Upper lobe of right lung (tissue), 1 donor: ENCODE data around the gene ZFYVE16. TPM values are rescaled to one million over a fixed set of nuclear protein-coding genes. Genes with fewer than 3 reads are reported as not detected.
"Not testable (repeated sequence)": the region's sequence is repeated elsewhere in the genome, so short reads cannot be mapped to it uniquely, and the experiment has no call there.

Experiments used
- ATAC-seq: fragments of 200-7000 bp; cut with Tn5 transposase; one replicate; pipeline ENCODE4 v1.9.1; 2020; ENCODE audit warnings: mild to moderate bottlenecking, moderate library complexity
- DNase-seq: peaks from one replicate; pipeline ENCODE4 v3.0.0-alpha.2; 2020
- H3K27ac ChIP-seq: fragments of 200-600 bp; one replicate; pipeline ENCODE4 v1.8.0; 2022
- H3K27me3 ChIP-seq: fragments of 200-600 bp; one replicate; pipeline ENCODE4 v1.8.0; 2022; ENCODE audit warnings: mild to moderate bottlenecking
- H3K36me3 ChIP-seq: fragments of 200-600 bp; one replicate; pipeline ENCODE4 v1.8.0; 2022
- H3K4me1 ChIP-seq: fragments of 200-600 bp; one replicate; pipeline ENCODE4 v1.8.0; 2022
- H3K4me3 ChIP-seq: fragments of 200-600 bp; one replicate; pipeline ENCODE4 v1.8.0; 2022; ENCODE audit warnings: mild to moderate bottlenecking
- H3K9me3 ChIP-seq: fragments of 200-600 bp; one replicate; pipeline ENCODE4 v1.8.0; 2022
- intact Hi-C: fragments of 100-400 bp; cut with DNase I; formaldehyde crosslinking; loops from one replicate; pipeline ENCODE4 v1.11.0; 2022
- total RNA-seq: library from RNA; stranded (reverse); fragmentation: NEBNext Ultra II Directional; extraction: Animal tissue kit (Norgen Biotek cat#: 25700); gene quantifications from one replicate; pipeline ENCODE4 v1.2.1, GENCODE V29; 2021
- TF ChIP-seq, protein P1 (sequence below): fragments of 200-600 bp; IDR thresholded peaks from one replicate; pipeline ENCODE4 v1.8.0; 2022; ENCODE audit warnings: antibody characterized with exemption
- donor health status: DM: no; HTN: yes; CAD: no; lungs with severe emphysema.

The ZFYVE16 gene
- total RNA-seq, 1 donor from 2014 or later: 60.6 TPM

DNA sequence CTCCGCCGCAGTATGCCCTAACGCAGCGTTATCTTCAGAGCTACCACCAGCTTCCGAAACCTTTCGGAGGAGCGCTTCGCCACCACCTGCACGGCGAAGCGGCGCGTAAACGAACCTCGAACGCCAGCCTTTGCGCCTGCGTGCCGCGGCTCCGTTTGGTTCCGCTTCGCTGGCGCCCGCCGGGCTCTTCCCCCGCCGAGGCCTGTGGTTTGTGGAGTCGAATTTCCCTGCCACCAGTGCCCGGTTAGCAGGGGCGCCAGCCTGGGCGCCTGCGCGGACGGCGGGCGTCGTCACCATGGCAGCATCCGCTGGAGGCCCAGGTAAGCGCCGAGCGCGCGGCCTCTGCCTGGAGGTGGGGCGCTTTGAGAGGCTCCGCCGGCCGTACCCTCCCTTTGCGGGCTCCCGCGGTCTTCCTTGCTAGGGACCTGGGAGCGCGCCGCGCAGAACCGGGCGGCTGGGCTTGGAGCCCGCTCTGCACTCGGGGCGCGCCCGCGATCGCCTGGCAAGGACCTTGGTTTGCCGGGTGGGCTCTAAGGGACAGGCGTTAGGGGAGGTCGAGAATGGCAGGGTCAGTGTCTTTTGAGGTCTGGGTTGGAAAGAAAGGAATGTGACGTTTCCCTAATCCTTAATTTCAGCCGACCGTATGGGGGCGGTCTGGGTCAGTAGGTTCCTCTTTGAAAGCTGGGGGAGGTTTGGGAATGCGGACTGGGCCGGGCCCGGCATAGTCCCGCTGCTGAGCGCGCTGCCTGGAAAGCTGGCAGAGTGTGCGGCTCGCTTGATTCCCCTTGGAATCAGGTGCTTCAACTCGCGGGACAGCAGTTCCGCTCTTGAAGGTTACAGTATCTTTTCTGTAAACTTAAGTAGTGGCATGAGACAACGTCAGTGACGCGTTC is 80.2 kb downstream of the ZFYVE16 start, which contains the start of gene FAM151B:
FAM151B (plus strand) TSS at position 272 of the 893 bp plus-strand sequence; CDS start at position 296, 24 bp downstream.
- Histone ChIP-seq H3K36me3 (no peaks in the 10 kb centered on the region), H3K4me1 (peaks cover 15% of the 10 kb centered on the region), H3K9me3 (no peaks in the 10 kb centered on the region), H3K4me3 (peak within 1 kb of the TSS; percentile 72), H3K27me3 (no peaks in the 10 kb centered on the region), H3K27ac (peak within 1 kb of the TSS; percentile 80)
- DNase-seq (peak; percentile 97), ATAC-seq (peak; percentile 98)
- TF ChIP-seq, protein P1, sequence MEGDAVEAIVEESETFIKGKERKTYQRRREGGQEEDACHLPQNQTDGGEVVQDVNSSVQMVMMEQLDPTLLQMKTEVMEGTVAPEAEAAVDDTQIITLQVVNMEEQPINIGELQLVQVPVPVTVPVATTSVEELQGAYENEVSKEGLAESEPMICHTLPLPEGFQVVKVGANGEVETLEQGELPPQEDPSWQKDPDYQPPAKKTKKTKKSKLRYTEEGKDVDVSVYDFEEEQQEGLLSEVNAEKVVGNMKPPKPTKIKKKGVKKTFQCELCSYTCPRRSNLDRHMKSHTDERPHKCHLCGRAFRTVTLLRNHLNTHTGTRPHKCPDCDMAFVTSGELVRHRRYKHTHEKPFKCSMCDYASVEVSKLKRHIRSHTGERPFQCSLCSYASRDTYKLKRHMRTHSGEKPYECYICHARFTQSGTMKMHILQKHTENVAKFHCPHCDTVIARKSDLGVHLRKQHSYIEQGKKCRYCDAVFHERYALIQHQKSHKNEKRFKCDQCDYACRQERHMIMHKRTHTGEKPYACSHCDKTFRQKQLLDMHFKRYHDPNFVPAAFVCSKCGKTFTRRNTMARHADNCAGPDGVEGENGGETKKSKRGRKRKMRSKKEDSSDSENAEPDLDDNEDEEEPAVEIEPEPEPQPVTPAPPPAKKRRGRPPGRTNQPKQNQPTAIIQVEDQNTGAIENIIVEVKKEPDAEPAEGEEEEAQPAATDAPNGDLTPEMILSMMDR: peak; percentile 31
- intact Hi-C loops: no loop called here

DNA sequence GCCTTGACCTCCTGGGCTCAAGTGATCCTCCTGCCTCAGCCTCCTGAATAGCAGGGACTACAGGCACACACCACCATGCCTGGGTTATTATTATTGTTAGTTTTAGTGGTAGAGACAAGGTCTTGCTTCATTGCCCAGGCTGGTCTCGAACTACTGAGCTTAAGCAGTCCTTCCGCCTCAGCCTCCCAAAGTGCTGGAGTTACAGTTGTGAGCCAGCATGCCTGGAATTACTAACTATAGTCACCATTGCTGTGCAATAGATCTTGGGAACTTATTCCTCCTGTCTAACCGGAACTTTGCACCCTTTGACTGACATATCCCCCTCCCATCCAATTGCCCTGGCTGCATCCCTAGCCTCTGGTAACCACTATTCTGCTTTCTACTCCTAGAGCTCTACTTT is 83.4 kb downstream of the ZFYVE16 start:
- Histone ChIP-seq H3K9me3 (no peaks in the 10 kb centered on the region), H3K27ac (no peak overlapping the region), H3K4me3 (no peak overlapping the region), H3K4me1 (peaks cover 15% of the 10 kb centered on the region), H3K27me3 (no peaks in the 10 kb centered on the region), H3K36me3 (no peaks in the 10 kb centered on the region)
- no peak for ATAC-seq
- no peak for DNase-seq
- TF ChIP-seq, protein P1: no peak
- intact Hi-C loops: no loop called here

DNA sequence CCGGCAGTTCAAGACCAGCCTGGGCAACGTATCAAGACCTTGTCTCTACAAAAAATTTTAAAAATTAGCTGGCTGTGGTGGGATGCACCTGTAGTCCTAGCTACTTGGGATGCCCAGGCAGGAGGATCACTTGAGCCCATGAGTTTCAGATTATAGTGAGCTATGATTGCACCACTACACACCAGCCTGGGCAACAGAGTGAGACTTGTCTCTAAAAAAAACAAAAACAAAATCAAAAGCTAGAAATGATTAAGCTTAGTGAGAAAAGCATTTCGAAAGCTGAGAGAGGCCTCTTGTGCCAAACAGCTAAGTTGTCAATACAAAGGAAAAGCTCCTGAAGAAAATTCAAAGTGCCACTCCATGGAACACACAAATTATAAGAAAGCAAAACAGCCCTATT is 84.9 kb downstream of the ZFYVE16 start:
- H3K4me3 ChIP-seq: no peak overlapping the region
- no peak overlapping the region for H3K27ac ChIP-seq
- peaks cover 7% of the 10 kb centered on the region for H3K4me1 ChIP-seq
- H3K9me3 ChIP-seq: no peaks in the 10 kb centered on the region
- H3K36me3 ChIP-seq: no peaks in the 10 kb centered on the region
- intact Hi-C loops: no loop called here
- DNase-seq (no peak), ATAC-seq (no peak)
- H3K27me3 ChIP-seq: no peaks in the 10 kb centered on the region
- TF ChIP-seq, protein P1: no peak

DNA sequence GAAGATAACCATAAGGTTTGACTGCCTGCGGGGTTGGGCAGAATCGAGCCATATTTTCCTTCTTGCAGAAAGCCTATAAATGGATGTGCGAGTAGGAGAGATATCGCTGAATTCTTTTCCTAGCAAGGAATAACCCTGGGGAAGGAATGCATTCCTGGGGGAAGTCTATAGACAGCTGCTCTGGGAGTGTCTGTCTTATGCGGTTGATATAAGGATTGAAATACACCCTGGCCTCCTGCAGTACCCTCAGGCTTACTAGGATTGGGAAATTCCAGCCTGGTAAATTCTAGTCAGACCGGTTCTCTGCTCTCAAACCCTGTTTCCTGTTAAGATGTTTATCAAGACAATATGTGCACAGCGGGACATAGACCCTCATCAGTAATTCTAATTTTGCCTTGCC is 85.6 kb downstream of the ZFYVE16 start:
- H3K36me3 ChIP-seq, DNase-seq, H3K27me3 ChIP-seq, intact Hi-C loops, H3K4me3 ChIP-seq, H3K27ac ChIP-seq, H3K4me1 ChIP-seq, H3K9me3 ChIP-seq, ATAC-seq: not testable (repeated sequence)

DNA sequence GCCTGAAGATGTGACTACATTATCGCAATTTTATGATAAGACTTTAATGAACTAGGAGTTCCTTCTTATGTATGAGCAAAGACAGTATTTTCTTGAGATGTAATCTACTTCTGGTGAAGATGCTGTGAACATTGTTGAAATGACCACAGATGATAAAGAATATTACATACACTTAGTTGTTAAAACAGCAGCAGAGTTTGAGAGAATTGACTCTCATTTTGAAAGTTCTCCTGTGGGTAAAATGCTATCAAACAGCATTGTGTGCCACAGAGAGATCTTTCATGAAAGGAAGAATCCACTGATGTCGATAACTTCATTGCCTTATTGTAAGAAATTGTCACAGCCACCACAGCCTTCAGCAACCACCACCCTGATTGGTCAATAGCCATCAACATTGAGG is 88.0 kb downstream of the ZFYVE16 start:
- intact Hi-C loops: no loop called here
- Histone ChIP-seq H3K4me3 (no peak overlapping the region), H3K36me3 (no peaks in the 10 kb centered on the region), H3K4me1 (no peaks in the 10 kb centered on the region), H3K27me3 (no peaks in the 10 kb centered on the region), H3K9me3 (no peaks in the 10 kb centered on the region), H3K27ac (no peak overlapping the region)
- ATAC-seq (no peak), DNase-seq (no peak)
- TF ChIP-seq, protein P1: no peak

DNA sequence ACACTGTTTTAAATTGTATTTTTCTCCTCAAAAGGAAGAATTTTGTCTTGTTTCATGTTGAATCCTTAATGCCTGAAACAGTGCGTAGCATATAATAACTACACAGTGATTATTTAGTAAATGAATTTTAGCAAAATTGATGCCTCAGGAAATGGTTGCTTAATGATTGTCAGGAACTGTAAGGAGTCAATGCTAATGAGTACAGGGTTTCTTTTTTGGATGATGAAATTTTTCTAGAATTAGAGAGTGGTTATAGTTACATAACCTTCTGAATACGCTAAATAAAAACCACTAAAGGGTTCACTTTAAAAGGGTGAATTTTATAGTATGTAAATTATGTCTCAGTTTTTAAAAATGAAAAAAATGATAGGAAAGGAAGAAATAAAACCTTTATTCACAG is 94.9 kb downstream of the ZFYVE16 start:
- no peak overlapping the region for H3K4me3 ChIP-seq
- no peaks in the 10 kb centered on the region for H3K36me3 ChIP-seq
- ATAC-seq (peak; percentile 23), DNase-seq (no peak)
- H3K9me3 ChIP-seq: no peaks in the 10 kb centered on the region
- H3K27ac ChIP-seq: no peak overlapping the region
- H3K4me1 ChIP-seq: no peaks in the 10 kb centered on the region
- TF ChIP-seq, protein P1: no peak
- no peaks in the 10 kb centered on the region for H3K27me3 ChIP-seq
- intact Hi-C loops: no loop called here
